ENCODE measurements around the gene TOLLIP. TPM values are rescaled to one million over a fixed set of nuclear protein-coding genes. Genes with fewer than 3 reads are reported as not detected.

TOLLIP gene
- total and polyA plus RNA-seq, 2 of the 8 experiments (the other 6 are each of a cell fraction or from before 2014, with no cell fraction given): 23.7 to 34.7 TPM

DNA sequence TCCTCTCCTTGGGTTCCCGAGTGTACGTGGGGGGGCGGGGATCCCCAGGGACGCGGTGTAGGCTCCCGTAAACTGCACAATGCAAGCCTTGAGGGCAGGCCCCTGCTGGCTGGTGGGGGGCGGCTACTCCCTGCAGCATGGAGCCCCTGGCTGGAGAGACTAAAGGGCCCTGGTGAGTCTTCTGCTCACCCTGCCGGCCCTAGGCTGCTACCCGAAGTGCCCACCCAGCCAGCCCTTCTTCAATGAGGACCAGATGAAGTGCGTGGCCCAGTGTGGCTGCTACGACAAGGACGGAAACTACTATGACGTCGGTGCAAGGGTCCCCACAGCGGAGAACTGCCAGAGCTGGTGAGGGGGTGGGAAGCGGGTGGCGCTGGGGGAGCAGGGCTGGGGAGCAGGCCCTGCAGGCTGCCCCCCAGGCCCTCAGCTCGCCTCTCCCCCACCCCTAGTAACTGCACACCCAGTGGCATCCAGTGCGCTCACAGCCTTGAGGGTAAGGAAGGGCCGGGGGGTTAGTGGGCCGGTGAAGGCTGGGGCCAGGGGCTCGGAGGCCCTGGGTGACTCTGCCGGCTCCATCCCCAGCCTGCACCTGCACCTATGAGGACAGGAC, 69.7 kb downstream of the TOLLIP start (continued):
- TF ChIP-seq, protein P1, sequence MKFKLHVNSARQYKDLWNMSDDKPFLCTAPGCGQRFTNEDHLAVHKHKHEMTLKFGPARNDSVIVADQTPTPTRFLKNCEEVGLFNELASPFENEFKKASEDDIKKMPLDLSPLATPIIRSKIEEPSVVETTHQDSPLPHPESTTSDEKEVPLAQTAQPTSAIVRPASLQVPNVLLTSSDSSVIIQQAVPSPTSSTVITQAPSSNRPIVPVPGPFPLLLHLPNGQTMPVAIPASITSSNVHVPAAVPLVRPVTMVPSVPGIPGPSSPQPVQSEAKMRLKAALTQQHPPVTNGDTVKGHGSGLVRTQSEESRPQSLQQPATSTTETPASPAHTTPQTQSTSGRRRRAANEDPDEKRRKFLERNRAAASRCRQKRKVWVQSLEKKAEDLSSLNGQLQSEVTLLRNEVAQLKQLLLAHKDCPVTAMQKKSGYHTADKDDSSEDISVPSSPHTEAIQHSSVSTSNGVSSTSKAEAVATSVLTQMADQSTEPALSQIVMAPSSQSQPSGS (IDR thresholded peaks at IDR 0.05; ENCODE audit: low read length): no peak
- TF ChIP-seq CTBP2 (IDR thresholded peaks at IDR 0.05; ENCODE audit: borderline replicate concordance, insufficient read depth, insufficient read length, low read length) (no peak), HDAC2 (IDR thresholded peaks at IDR 0.05; ENCODE audit: borderline replicate concordance in 1 of 2, low read depth in 2 of 2, low read length in 2 of 2) (no peak), CBX8 (IDR thresholded peaks at IDR 0.05; ENCODE audit: borderline replicate concordance, low read depth, low read length) (no peak), TAF1 (IDR thresholded peaks at IDR 0.05; ENCODE audit: low read depth, low read length) (no peak), SRF (IDR thresholded peaks at IDR 0.05; ENCODE audit: low read depth, low read length) (no peak), NRF1 (IDR thresholded peaks at IDR 0.05; ENCODE audit: low read depth, low read length) (no peak), ZNF274 (IDR thresholded peaks at IDR 0.05; ENCODE audit: borderline replicate concordance, extremely low read depth, low read length) (no peak), SAP30 (IDR thresholded peaks at IDR 0.05; ENCODE audit: insufficient read depth, insufficient replicate concordance, low read length) (no peak)
